NCI-H2029 (cell line): ENCODE results near the gene RARA.
A peak's percentile ranks its signal among the peaks of the same experiment; 100 is the strongest.

Experiments
- DNase-seq: peaks from one replicate; lab custom pipeline; 2025; lab: John Stamatoyannopoulos, UW

RARA gene

DNA sequence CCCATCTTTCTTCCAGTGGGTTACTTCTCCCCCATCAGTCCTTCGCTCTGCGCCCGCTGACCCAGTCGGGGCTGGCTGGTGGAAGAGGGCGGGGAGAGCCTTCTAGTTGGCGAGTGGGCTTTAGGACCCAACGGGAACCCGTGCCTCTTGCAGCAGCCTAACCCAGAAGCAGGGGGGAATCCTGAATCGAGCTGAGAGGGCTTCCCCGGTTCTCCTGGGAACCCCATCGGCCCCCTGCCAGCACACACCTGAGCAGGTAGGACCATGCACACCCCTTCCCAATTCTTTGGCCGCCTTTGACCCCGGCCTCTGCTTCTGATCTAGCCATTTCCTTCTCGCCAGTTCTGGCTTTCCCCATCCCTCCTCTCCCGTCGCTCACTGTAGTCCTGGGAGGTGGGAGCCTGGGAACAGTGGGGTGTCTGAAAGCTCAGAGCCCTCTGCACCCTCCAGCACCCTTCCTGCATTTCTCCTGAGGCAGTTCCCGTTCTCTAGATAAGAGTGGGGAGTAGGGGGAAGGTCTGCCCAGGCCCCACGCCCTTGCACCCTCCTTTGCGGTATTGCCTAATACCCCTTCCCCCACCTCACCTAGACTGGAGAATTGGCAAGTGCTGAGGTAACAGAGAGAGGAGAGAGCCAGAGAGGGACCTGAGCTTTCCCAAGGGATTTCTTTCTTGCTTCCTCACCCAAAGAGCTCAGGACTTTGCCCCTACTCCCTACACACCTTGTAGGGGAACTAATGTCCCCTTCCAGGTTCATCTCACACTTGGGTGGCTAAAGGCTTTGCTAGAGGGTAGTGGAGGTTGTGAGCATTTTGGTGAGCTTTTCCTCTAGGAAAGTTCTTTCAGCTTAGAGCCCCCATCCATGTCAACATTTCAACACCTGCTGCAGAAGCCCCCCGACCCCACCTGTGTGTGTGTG lies at the start of gene RARA:
RARA (plus strand) TSS at position 150 of the 918 bp plus-strand sequence. CDS start 22,039 bp downstream, outside the sequence.
- DNase-seq: no peak

DNA sequence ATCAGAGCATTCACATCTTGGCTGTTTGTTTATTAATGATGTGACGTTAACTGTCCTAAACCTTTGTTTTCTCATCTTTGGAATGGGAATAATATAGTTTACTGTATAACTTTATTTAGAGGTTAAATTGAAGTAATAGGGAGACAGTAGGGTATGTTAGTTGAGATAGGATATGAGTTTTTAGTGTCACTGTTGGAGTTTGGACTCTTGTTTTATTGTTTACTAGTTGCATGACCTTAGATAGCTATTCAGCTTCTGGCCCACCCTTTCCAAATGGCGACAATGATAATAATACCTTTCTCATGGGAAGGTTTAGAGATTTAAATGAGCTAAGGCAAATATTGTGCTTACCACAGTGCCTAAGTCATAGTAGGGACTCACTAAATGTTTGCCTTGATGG lies 49.5 kb upstream of the RARA start:
- DNase-seq: no peak

DNA sequence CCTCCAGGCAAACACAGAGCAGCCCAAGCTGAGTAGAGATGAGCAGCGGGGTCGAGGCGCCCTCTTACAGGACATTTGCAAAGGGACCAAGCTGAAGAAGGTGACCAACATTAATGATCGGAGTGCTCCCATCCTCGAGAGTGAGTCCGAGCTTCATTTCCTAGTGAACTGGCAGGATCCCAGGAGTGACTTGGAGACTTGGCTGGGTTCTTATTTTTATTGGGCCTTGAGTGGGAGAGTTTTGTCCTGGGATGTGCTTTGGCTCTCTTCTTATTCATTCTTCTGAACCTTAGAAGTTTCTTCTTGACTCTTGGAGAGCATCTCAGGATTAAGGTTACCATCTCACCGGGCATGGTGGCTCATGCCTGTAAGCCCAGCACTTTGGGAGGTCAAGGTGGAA lies 48.5 kb upstream of the RARA start:
- DNase-seq: no peak

DNA sequence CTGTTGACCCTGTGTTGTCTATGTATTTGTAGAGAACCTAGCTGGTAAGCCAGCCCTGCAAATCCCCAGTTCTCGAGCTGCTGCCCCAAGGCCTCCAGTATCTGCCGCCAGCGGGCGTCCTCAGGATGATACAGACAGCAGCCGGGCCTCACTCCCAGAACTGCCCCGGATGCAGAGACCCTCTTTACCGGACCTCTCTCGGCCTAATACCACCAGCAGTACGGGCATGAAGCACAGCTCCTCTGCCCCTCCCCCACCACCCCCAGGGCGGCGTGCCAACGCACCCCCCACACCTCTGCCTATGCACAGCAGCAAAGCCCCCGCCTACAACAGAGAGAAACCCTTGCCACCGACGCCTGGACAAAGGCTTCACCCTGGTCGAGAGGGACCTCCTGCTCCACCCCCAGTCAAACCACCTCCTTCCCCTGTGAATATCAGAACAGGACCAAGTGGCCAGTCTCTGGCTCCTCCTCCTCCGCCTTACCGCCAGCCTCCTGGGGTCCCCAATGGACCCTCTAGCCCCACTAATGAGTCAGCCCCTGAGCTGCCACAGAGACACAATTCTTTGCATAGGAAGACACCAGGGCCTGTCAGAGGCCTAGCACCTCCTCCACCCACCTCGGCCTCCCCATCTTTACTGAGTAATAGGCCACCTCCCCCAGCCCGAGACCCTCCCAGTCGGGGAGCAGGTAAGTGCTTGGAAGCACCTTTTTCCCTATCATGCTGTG lies 44.4 kb upstream of the RARA start:
- DNase-seq: no peak

DNA sequence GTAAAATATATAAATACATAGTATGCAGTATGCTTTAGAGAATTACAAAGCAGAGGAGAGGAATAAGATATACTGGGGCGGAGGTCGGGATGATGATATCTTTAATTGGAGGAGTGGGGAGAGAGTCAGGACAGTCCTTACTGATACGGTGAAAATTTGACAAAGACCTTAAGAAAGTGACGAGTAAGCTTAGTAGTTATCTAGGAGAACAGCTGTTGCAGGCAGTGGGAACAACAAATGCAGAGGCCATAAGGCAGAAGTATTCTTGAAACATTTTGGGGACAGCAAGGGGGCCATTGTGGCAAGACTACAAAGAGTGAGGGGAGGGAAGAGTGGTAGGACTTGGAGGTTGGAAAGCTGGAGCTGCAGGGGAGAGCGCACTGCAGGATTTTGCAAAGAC lies 43.6 kb upstream of the RARA start:
- no peak for DNase-seq

DNA sequence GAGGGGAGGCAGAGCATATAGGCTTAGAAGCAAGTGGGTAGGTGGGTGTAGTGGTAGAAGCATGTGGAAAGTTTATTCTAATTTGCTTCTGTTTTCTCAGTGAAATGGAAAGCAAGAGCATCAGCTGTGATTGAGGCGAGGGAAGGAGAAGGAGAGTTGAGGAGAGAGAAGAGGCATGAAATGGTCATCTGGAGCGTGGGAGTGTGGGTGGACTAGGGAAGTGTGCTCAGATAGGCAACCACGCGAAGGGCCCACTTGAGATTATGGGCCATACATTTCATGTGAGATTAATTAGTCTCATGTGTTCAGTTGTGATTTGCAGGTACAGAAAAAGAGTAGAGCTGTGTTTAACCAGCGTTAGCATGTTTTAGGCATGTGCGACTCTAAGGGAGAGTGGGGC lies 42.1 kb upstream of the RARA start:
- DNase-seq: no peak

DNA sequence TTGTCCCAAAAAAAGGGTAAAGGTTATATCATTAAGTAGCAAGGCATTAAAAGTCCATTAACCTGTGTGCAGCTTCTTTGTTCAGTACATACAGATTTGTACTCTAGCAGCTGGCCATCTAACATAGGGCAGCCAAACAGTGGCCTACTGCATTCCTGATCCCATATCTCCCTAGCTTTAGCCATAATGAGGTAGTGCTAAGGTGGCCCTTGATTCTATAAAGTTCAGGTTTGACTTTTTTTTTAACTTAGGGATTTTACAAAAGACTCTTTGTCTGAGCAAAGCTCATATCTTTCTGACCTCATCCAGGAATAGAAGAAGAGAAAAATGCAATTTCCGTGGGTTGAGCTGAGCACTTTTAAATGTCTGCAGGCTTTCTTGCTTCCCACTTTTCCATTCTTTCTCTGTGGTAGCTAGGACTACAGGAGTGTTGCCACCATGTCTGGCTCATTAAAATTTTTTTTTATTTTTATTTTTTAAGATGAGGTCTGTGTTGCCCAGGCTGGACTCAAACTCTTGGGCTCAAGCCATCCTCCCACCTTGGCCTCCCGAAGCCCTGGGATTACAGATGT lies 40.8 kb upstream of the RARA start:
- no peak for DNase-seq

- no peak for DNase-seq
Observed at GRCh38 chr17:40278414-40278813, 30.6 kb upstream of the RARA start.

GRCh38 chr17:40279402-40279801 lies 29.6 kb upstream of the RARA start:
- DNase-seq: no peak

- no peak for DNase-seq
Observed at GRCh38 chr17:40281663-40282062, 27.3 kb upstream of the RARA start.

GRCh38 chr17:40283662-40284061 lies 25.3 kb upstream of the RARA start:
- DNase-seq: no peak

DNA sequence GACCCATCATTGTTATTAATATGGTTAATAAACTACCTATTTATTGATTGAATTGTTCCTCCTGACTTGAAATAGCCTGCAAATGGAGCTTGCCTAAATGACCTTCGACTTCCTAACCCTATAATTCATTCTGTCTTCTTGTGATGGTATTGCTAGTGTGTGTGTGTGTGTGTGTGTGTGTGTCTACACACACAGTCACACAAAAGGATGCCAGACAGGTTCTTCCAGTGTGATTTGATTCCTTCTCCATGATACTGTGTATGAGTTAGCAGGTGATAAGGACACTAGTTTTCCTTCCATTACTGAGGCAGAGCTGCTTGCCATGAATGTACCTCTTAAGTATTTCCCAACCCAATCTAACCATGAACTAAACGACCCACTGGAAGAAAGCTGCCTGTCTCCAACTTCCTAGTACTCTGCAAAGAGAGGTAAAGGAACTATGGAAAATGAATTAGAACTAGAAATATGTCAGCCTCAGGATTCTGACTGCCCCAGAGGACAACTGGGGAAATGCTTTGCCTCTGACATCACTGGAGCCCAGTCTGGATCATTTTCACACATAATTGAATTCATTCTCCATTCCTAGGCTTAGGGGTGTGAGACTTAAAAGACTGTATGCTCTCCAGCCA lies 24.8 kb upstream of the RARA start:
- peak; percentile 29 for DNase-seq

GRCh38 chr17:40286473-40286872 lies 22.5 kb upstream of the RARA start:
- no peak for DNase-seq

- no peak for DNase-seq
Observed at GRCh38 chr17:40287159-40287493, 21.9 kb upstream of the RARA start.

GRCh38 chr17:40287494-40288369 lies 21.2 kb upstream of the RARA start, which contains the start of gene CDC6:
CDC6 (plus strand) TSS chr17:40287879; CDS start chr17:40289421, 1,542 bp downstream.
- DNase-seq: peak; percentile 99

GRCh38 chr17:40290629-40291280 lies 18.2 kb upstream of the RARA start:
- peak; percentile 63 for DNase-seq

- DNase-seq: no peak
Observed at GRCh38 chr17:40291281-40291664, 17.7 kb upstream of the RARA start.

DNA sequence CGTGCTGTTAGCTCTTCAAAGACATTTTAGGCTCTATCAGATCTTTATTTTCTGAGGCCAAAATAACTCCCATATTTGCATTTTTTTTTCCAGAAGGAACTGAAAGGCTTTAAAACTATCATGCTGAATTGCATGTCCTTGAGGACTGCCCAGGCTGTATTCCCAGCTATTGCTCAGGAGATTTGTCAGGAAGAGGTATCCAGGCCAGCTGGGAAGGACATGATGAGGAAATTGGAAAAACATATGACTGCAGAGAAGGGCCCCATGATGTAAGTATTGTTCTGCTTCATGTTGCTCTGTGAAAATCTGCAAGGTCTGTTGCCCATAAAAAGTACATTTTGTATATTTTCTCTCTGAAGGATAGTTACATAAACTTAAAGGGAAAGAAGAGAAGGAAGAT lies 15.6 kb upstream of the RARA start:
- no peak for DNase-seq

GRCh38 chr17:40295488-40296436 lies 13.2 kb upstream of the RARA start:
- DNase-seq: no peak

- no peak for DNase-seq
Observed at GRCh38 chr17:40297511-40297910, 11.5 kb upstream of the RARA start.
